Liver (tissue), 9 donors: ENCODE results near the gene PTP4A2. TPM values are rescaled to one million over a fixed set of nuclear protein-coding genes. Genes with fewer than 3 reads are reported as not detected.

Experiments
- DNase-seq: peaks from one replicate; pipeline ENCODE4 v3.0.0-alpha.2; 2017; ENCODE audit warnings: low spot score
- H3K27ac ChIP-seq, 2 donors: one replicate each; pipeline ENCODE4 v1.7.0; 2013; ENCODE audit warnings: inconsistent platforms in 2 of 2, low read length in 2 of 2, control low read depth in 1 of 2, low read depth in 1 of 2, mild to moderate bottlenecking in 1 of 2
- H3K27me3 ChIP-seq, 4 donors: one replicate each; pipeline versions ENCODE4 v1.6.1 to v1.7.0; 2013; ENCODE audit warnings: low read length in 3 of 4, inconsistent platforms in 1 of 4, mild to moderate bottlenecking in 1 of 4, moderate library complexity in 1 of 4; ENCODE audit not compliant: control insufficient read depth in 4 of 4, insufficient read depth in 4 of 4
- H3K36me3 ChIP-seq, 4 donors: one replicate each; pipeline versions ENCODE4 v1.6.1 to v1.7.0; 2013; ENCODE audit warnings: low read length in 3 of 4, mild to moderate bottlenecking in 3 of 4, low read depth in 1 of 4, moderate library complexity in 1 of 4; ENCODE audit not compliant: control insufficient read depth in 4 of 4, insufficient read depth in 3 of 4
- H3K4me1 ChIP-seq, 4 donors: one replicate each; pipeline versions ENCODE4 v1.6.1 to v1.7.0; 2013; ENCODE audit warnings: low read length in 3 of 4, mild to moderate bottlenecking in 3 of 4, moderate library complexity in 1 of 4; ENCODE audit not compliant: control insufficient read depth in 4 of 4, insufficient read depth in 4 of 4
- H3K4me3 ChIP-seq, 3 donors: one replicate each; pipeline versions ENCODE4 v1.6.1 to v1.7.0; 2013; ENCODE audit warnings: low read length in 3 of 3, control low read depth in 1 of 3, low read depth in 1 of 3, mild to moderate bottlenecking in 1 of 3
- H3K9ac ChIP-seq, 2 donors: one replicate each; pipeline ENCODE4 v1.7.0; 2013; ENCODE audit warnings: low read length in 2 of 2, mild to moderate bottlenecking in 2 of 2, moderate library complexity in 2 of 2, control low read depth in 1 of 2, low read depth in 1 of 2
- H3K9me3 ChIP-seq, 4 donors: one replicate each; pipeline versions ENCODE4 v1.6.1 to v1.7.0; 2013; ENCODE audit warnings: low read length in 3 of 4; ENCODE audit not compliant: control insufficient read depth in 4 of 4
- EGR1 ChIP-seq, 2 donors: IDR thresholded peaks; 2 replicates each; pipeline ENCODE4 v1.6.1; 2016 to 2018; ENCODE audit warnings: antibody characterized with exemption in 2 of 2, low read depth in 2 of 2
- FOXA1 ChIP-seq: IDR thresholded peaks from 2 replicates; pipeline ENCODE4 v1.6.1; 2016; ENCODE audit warnings: antibody characterized with exemption
- FOXA2 ChIP-seq: IDR thresholded peaks from 2 replicates; pipeline ENCODE4 v1.6.1; 2016; ENCODE audit warnings: antibody characterized with exemption
- GABPA ChIP-seq, 2 donors: IDR thresholded peaks in 1 of 2; conservative IDR thresholded peaks in 1 of 2; 2 replicates each; pipeline ENCODE4 v1.6.1; 2016; ENCODE audit warnings: antibody characterized with exemption in 2 of 2, mild to moderate bottlenecking in 1 of 2, moderate library complexity in 1 of 2
- HNF4A ChIP-seq, 2 donors: conservative IDR thresholded peaks; 2 replicates each; pipeline ENCODE4 v1.6.1; 2016; ENCODE audit warnings: antibody characterized with exemption in 2 of 2, mild to moderate bottlenecking in 2 of 2
- HNF4G ChIP-seq: IDR thresholded peaks from 2 replicates; pipeline ENCODE4 v1.6.1; 2016; ENCODE audit warnings: antibody characterized with exemption
- JUND ChIP-seq, 2 donors: IDR thresholded peaks; 2 replicates each; pipeline ENCODE4 v1.6.1; 2016; ENCODE audit warnings: antibody characterized with exemption in 2 of 2
- MAX ChIP-seq: IDR thresholded peaks from 2 replicates; pipeline ENCODE4 v1.6.1; 2016; ENCODE audit warnings: antibody characterized with exemption
- NR2F2 ChIP-seq: IDR thresholded peaks from 2 replicates; pipeline ENCODE4 v1.6.1; 2016; ENCODE audit warnings: antibody characterized with exemption
- RAD21 ChIP-seq, 2 donors: IDR thresholded peaks; 2 replicates each; pipeline ENCODE4 v1.6.1; 2016; ENCODE audit warnings: antibody characterized with exemption in 2 of 2, mild to moderate bottlenecking in 2 of 2
- REST ChIP-seq: IDR thresholded peaks from 2 replicates; pipeline ENCODE4 v1.6.1; 2016; ENCODE audit warnings: antibody characterized with exemption, mild to moderate bottlenecking
- RXRA ChIP-seq, 2 donors: IDR thresholded peaks; 2 replicates each; pipeline ENCODE4 v1.6.1; 2017 to 2018; ENCODE audit warnings: antibody characterized with exemption in 2 of 2, mild to moderate bottlenecking in 1 of 2
- SP1 ChIP-seq: IDR thresholded peaks from 2 replicates; pipeline ENCODE4 v1.6.1; 2018; ENCODE audit warnings: antibody characterized with exemption, mild to moderate bottlenecking
- TAF1 ChIP-seq: conservative IDR thresholded peaks from 2 replicates; pipeline ENCODE4 v1.6.1; 2016; ENCODE audit warnings: antibody characterized with exemption, mild to moderate bottlenecking
- YY1 ChIP-seq: IDR thresholded peaks from 2 replicates; pipeline ENCODE4 v1.6.1; 2016; ENCODE audit warnings: antibody characterized with exemption, mild to moderate bottlenecking
- ZBTB33 ChIP-seq: IDR thresholded peaks from 2 replicates; pipeline ENCODE4 v1.6.1; 2016; ENCODE audit warnings: antibody characterized with exemption
- WGBS: extraction: QIAGEN DNeasy Blood & Tissue Kit; methylation state at CpG from one replicate; pipeline ENCODE4 v1.1.7; 2013; 5-methylcytosine and 5-hydroxymethylcytosine counted together
- polyA plus RNA-seq, 2 donors: library from polyadenylated mRNA; stranded (reverse) in 1 of 2; unstranded in 1 of 2; fragments of 200-250 nt in 1 of 2; fragments of >200 nt in 1 of 2; fragmentation: Nextera tagmentation in 1 of 2; extraction: Ambion mirVana in 1 of 2; gene quantifications; one replicate each; pipeline versions ENCODE4 v1.2.1 to v1.2.3, GENCODE V29; 2013 to 2015
- total RNA-seq, 2 donors: library from RNA; depleted of rRNA; stranded (reverse); fragments of >200 nt; gene quantifications; one replicate each; pipeline ENCODE4 v1.2.3, GENCODE V29; 2014
- TF ChIP-seq, protein P1 (sequence below): IDR thresholded peaks from 2 replicates; pipeline ENCODE4 v1.6.1; 2016; ENCODE audit warnings: antibody characterized with exemption
- TF ChIP-seq, protein P2 (sequence below): fragments of 150-350 bp; IDR thresholded peaks from 2 replicates; pipeline ENCODE4 v1.5.1; 2017; ENCODE audit warnings: improper control_type of control experiment, low read depth, low read length; ENCODE audit not compliant: missing input control
- donor health status: healthy.
- donor health status: healthy.
- donor health status: healthy.
- donor health status: healthy.
- donor health status: healthy.

The PTP4A2 gene
- total and polyA plus RNA-seq, 4 donors = 47.7 to 98.1 (median 71.9) TPM

DNA sequence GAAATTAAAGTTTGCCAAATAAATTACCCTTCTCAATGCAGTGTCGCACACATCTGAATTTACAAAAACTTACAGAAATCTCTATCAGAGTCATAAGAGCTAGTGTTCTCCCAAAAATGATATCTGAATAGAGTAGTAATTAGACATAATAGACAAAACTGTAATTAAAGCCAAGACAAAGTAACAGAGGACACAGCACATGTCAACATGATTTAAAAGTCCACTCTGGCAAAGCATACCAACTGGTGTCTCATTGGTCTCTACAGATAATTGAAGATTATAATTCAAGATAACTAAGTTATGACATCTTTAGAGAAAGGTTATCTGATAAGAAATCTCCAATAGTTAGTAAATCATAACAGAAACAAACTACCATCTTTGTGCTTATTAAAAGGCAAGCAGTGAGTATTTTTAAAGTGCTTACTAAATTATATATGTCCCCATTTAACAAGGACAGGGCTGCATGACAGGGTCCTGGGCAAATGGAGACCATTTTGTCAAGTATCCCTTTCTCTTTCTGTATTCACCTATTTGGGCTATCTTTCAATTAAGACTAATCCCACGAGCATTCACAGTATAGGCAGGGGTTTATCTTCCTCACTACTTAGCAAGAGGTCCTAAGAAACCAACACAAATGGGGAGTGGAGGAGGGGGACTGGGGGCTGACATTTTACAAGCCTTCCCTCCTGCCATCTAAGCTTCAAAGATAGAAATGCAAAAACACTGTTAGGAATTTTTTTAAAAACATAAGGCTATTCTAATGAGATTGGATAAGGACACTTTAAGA, 26.0 kb downstream of the PTP4A2 start:
- peaks cover 4 to 34% (median 29%) of the 10 kb centered on the region in 4 donors for H3K36me3 ChIP-seq
- TF ChIP-seq SP1 (no peak), JUND (IDR thresholded peaks at IDR 0.05) (no peak), HNF4G (no peak), YY1 (no peak), EGR1 (IDR thresholded peaks at IDR 0.05; ENCODE audit: low read depth in 2 of 2) (no peak), MAX (no peak), RAD21 (IDR thresholded peaks at IDR 0.05) (no peak), NR2F2 (no peak), TAF1 (no peak), FOXA2 (no peak), ZBTB33 (no peak), REST (no peak), GABPA (IDR thresholded peaks at IDR 0.05 in 1 of 2, conservative IDR thresholded peaks at IDR 0.05 in 1 of 2) (no peak), HNF4A (conservative IDR thresholded peaks at IDR 0.05) (no peak), RXRA (IDR thresholded peaks at IDR 0.05) (no peak), FOXA1 (no peak)
- TF ChIP-seq, protein P1, sequence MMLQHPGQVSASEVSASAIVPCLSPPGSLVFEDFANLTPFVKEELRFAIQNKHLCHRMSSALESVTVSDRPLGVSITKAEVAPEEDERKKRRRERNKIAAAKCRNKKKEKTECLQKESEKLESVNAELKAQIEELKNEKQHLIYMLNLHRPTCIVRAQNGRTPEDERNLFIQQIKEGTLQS = no peak
- TF ChIP-seq, protein P2, sequence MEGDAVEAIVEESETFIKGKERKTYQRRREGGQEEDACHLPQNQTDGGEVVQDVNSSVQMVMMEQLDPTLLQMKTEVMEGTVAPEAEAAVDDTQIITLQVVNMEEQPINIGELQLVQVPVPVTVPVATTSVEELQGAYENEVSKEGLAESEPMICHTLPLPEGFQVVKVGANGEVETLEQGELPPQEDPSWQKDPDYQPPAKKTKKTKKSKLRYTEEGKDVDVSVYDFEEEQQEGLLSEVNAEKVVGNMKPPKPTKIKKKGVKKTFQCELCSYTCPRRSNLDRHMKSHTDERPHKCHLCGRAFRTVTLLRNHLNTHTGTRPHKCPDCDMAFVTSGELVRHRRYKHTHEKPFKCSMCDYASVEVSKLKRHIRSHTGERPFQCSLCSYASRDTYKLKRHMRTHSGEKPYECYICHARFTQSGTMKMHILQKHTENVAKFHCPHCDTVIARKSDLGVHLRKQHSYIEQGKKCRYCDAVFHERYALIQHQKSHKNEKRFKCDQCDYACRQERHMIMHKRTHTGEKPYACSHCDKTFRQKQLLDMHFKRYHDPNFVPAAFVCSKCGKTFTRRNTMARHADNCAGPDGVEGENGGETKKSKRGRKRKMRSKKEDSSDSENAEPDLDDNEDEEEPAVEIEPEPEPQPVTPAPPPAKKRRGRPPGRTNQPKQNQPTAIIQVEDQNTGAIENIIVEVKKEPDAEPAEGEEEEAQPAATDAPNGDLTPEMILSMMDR = no peak
- DNase-seq = no peak
- H3K27ac ChIP-seq = no peak overlapping the region
- WGBS = 88% methylated on average over 2 of the region's 2 CpGs
- H3K4me1 ChIP-seq = peaks cover 10 to 23% (median 13%) of the 10 kb centered on the region in 4 donors
- no peaks in the 10 kb centered on the region for H3K9me3 ChIP-seq
- H3K4me3 ChIP-seq = no peak overlapping the region
- H3K9ac ChIP-seq = no peak overlapping the region
- H3K27me3 ChIP-seq = no peaks in the 10 kb centered on the region
